Fibroblast of upper back skin (primary cell): ENCODE data around the gene MTHFD1L.

Experiments used
- DNase-seq: peaks from one replicate; pipeline ENCODE4 v3.0.0-alpha.2; 2013

Gene MTHFD1L

GRCh38 chr6:150899231-150899630 lies 33.7 kb downstream of the MTHFD1L start:
- peak; percentile 27 for DNase-seq

- DNase-seq: no peak
Measured at GRCh38 chr6:150900049-150900448, 34.5 kb downstream of the MTHFD1L start.

DNA sequence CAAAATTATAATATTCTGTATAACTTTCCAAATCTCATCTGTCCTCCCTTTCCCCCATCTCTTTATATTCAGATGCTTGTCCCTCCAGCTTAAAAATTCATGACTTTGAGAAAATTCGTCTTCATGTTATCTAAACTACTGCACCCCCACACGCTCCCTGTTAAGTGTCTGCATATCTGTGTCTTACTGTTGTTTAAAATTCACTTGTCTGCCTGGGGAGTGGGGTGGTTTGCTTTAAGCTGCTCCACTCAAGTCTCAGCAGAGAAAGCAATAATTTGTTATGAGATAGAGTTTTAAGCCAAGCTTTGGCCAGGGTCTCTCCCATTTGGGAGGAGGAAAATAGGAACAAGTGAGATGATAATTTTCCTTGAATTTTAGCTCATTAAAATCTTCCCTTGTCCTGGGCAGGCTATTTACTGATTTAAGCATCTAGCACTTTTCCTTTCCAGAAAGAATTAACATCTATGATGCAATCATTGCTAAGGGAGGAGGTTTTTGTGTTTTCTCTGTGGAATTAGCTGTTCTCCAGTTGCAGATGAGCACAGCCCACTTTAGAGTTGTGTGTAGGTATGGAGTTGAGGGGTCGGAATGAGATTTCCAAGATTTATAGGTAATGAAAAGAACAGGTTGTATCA lies 36.8 kb downstream of the MTHFD1L start:
- peak; percentile 22 for DNase-seq

GRCh38 chr6:150905769-150906168 lies 40.3 kb downstream of the MTHFD1L start:
- DNase-seq: no peak

DNA sequence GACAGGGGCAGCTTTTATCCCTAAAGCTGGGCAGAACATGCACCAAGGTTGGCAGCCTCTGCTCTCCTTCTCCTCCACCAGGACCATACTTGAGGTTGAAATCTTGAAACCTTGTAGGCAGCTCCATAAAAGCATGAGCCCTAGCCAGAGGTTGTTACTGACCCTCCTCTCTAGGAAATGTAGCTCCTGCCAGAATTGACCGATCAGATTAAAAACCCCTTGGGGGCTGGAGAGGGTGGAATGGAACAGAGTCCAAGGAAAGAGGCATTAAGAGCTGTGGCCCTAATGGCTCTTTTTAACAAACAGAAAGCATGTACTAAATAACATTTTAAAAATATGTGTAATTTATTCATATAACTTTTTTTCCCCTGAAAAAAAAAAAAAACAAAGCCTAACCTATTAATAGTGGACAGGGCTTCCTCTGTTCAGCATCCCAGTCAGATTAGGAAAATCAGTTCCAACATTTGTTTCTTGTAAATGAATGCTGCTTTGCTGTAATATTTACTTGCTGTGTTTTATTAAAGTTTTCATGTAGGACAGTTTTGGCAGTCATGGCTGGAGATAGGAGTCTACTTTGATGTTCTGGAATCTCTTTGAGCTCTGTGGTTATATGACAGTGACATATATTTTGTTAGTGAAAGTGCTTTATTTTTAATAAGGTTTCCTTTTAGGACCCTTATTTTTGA lies 41.3 kb downstream of the MTHFD1L start:
- DNase-seq: no peak

DNA sequence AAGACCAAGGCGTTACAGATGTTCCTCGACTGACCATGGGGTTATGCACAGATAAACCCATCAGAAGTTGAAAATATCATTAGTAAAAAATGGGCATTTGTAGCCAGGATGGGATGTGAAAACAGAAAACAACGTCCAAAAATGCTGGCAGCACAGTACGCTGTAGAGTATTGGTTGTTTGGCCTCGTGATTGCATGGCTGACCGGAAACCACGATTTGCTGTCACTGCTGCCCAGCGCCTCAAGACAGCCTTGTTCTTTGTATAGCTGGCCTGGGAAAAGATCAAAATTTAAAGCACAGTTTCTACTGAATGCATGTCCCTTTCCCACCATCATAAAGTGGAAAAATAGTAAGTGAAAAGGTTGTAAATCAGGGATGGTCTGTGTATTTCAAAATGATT lies 41.9 kb downstream of the MTHFD1L start:
- no peak for DNase-seq

GRCh38 chr6:150908901-150909300 lies 43.4 kb downstream of the MTHFD1L start:
- DNase-seq: no peak

DNA sequence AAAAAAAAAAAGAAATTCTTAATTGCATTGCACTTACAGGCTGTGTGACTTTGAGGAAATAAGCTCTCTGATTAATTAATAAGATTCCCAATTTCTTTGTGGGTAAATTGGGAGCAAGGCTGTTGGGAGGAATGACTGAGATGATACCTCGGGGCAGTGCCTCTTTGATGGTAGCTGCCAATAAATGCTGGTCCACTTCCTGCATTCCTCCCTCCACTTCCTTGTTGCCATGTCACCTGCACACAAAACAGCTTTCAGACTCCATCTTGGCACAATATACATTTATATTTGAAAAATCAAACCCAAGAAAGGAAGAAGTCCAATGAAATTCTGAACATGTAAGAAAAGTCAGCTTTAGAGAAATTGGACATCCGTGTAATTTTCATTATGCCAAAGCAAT lies 45.1 kb downstream of the MTHFD1L start:
- DNase-seq: no peak

GRCh38 chr6:150914372-150914771 lies 48.9 kb downstream of the MTHFD1L start:
- DNase-seq: no peak

DNA sequence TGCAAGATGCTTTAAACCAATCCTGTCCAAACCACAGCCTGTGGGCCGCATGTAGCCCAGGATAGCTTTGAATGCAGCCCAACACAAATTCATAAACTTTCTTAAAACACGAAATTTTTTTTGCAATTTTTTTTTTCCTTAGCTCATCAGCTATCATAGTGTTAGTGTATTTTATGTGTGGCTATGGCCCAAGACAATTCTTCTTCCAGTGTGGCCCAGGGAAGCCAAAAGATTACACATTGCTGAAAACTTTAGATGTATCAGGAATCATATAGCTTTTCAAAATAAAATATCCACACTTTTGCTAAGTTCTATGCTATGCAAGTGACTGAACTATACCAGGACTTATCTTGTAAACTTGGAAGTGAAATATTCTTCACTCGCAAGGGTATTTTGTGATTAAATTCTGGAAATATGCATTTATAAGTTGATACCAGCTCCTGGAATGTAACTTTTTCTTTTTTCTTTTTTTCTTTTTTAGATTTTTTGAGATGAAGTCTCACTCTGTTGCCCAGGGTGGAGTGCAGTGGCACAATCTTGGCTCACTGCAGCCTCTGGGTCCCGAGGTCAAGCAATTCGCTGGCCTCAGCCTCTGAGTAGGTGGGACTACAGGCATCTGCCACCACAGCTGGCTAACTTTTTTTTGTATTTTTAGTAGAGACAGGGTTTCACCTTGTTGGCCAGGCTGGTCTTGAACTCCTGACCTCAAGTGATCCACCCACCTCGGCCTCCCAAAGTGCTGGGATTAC lies 49.8 kb downstream of the MTHFD1L start:
- peak; percentile 53 for DNase-seq

GRCh38 chr6:150915880-150916265 lies 50.4 kb downstream of the MTHFD1L start:
- peak; percentile 84 for DNase-seq

- DNase-seq: no peak
Measured at GRCh38 chr6:150919938-150920337, 54.4 kb downstream of the MTHFD1L start.

DNA sequence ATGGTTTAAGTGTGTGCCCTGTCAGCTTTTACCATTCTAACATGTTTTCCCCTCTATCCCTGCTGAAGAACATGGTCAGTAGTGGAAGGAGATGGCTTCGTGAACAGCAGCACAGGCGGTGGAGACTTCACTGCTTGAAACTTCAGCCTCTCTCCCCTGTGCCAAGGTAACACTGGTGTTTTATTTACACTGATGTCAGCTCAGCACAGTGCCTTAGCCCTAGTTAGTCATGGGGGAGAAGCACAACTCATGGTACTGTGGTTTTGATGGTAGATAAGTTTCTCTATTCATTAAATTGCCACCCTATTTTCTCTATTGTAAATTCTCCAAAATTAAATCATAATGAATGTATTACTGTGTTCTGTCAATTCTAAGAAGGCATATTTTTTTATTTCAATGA lies 56.6 kb downstream of the MTHFD1L start:
- DNase-seq: no peak

DNA sequence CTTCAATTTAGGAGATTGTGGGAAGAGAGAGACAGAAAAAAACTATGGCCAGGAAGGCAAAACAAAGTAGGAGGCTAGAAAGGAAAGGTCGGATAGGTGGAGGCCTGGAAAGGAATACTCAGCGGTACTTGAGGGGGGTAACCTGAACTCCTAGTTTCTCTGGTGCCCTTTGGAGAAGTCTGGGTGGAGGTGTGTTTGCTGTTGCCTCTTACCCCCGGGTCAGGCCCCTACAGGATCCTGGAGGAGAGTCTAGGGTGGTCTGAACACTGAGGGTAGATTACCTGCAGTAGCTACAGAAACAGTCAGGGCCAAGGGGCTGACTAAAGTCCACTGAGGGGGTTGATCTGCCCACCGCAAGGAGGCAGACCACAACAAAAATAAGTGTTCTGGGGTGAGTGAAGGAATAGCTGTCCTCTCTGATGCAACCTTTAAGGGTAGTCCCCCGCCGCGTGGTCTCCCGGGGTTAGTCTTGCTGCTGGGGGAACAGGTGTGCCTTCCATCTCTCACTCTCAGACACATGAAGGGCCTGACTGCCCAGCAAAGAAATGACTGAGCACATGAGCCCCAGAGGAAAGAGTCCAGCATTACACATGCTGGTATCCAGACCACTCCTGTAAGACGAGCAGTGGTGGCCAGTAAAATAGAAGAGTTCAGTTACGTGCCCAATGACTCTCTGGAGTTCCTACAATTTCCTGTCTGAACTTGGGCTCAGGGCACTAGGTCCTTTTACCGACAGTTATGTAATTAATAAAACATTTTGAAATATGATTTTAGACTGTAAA lies 59.5 kb downstream of the MTHFD1L start:
- peak; percentile 44 for DNase-seq

GRCh38 chr6:150925590-150925928 lies 60.1 kb downstream of the MTHFD1L start:
- peak; percentile 42 for DNase-seq

DNA sequence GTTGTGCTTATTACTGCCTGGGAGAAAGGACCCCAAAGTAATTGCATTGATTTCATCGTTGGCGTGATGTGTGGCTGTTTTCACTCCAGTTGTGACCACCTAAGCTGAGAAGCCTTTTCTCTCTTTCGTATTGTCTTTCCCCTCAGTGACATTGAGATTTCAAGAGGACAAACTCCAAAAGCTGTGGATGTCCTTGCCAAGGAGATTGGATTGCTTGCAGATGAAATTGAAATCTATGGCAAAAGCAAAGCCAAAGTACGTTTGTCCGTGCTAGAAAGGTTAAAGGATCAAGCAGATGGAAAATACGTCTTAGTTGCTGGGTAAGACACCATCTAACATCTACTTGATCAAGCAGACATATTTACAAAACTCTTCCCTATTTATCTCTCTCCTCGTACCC lies 60.5 kb downstream of the MTHFD1L start:
- DNase-seq: no peak

- DNase-seq: no peak
Measured at GRCh38 chr6:150928882-150929281, 63.4 kb downstream of the MTHFD1L start.

DNA sequence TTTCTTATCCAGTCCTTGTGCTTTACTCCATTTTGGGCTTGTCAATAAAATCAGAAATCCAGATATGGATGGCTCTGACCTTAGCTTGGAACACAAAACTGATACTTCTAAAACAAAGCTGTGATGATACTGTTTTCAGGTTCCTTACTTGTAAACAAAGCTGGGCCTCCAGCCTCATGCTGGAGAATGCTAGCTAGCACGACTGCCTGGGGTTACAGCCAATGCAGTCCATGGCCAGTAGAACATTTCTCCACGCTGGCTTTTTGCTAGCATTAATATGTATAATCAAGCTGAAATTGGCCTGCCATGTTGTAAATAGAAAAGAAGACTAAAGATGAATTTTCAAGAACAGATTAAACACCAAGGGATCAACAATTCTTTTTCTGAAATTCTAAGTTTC lies 63.9 kb downstream of the MTHFD1L start:
- no peak for DNase-seq

- peak; percentile 94 for DNase-seq
Measured at GRCh38 chr6:150930841-150931240, 65.3 kb downstream of the MTHFD1L start.

GRCh38 chr6:150931405-150931804 lies 65.9 kb downstream of the MTHFD1L start:
- DNase-seq: no peak

- DNase-seq: peak; percentile 73
Measured at GRCh38 chr6:150932996-150933395, 67.5 kb downstream of the MTHFD1L start.

DNA sequence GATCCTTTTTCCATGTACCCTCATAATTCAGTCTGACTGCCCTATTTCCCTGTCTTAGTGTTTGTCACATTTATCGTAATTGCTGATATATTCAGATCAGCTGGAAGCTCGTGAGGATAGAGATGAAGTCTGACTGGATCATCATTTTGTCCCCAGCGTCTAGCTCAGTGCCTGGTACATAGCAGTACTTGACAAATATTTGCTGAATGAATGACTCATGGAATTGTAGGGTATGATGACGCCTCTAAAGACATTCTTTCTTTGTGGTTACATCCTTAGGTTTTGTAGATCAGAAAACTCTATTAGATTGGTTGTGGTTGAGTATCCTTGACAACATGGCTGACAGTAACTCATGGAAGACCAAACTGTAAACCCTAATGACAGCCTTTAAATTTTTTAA lies 68.9 kb downstream of the MTHFD1L start:
- peak; percentile 88 for DNase-seq

DNA sequence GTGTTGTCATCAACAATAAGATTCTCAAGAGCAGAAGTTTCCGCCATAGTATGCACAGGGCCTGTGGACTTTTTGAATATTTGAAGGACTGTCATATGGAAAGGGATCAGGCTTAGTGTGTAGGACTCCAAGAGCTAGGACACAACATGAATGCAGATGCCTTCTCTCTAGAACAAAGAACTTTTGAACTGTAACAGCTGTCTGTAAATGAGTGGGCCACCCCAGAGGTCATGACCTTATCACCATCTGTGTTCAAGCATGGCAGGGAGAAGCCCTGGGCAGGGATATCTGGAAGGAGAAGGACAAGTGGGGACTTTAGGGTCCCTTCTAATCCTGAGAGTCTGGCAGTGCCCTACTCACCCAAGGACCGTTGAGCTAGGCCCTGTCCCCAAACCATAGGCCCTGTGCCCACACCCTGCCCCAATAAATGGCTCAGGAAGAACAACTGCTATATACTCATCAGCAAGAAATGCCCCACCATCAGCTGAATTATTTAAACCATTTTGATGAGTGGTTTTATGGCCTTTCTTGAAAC lies 70.6 kb downstream of the MTHFD1L start:
- DNase-seq: no peak
